ENCODE data around the gene MADCAM1. TPM values are rescaled to one million over a fixed set of nuclear protein-coding genes. Genes with fewer than 3 reads are reported as not detected.
A peak's percentile ranks its signal among the peaks of the same experiment; 100 is the strongest.

Gene MADCAM1
- total RNA-seq, 2 experiments from 2014 or later, result 0.44 to 1.0 TPM

- POLR2A ChIA-PET, result interaction anchor here (0.7 to 2.7 kb wide), 6 partner anchors 16 to 44 kb away, joined by 3 to 32 read pairs (median 6); partner anchors contain the start of genes CDC34 and TPGS1
- Mint-ChIP-seq H3K27me3 (peaks cover 2% of the 10 kb centered on the region), H3K27ac (peak overlapping the region; percentile 74), H3K4me1 (peaks cover 5% of the 10 kb centered on the region), H3K4me3 (peak overlapping the region; percentile 81), H3K9me3 (no peaks in the 10 kb centered on the region), H3K36me3 (peaks cover 2% of the 10 kb centered on the region)
- ATAC-seq (ENCODE audit: low read depth) (peak; percentile 87), DNase-seq (peak; percentile 98)
These were observed 7.5 kb upstream of the MADCAM1 start for GRCh38 chr19:488505-489417.

GRCh38 chr19:489418-490196, 6.7 kb upstream of the MADCAM1 start:
- Mint-ChIP-seq H3K27me3 (peaks cover 2% of the 10 kb centered on the region), H3K9me3 (no peaks in the 10 kb centered on the region), H3K4me3 (peak overlapping the region; percentile 81), H3K4me1 (peaks cover 5% of the 10 kb centered on the region), H3K27ac (peak overlapping the region; percentile 65), H3K36me3 (peaks cover 2% of the 10 kb centered on the region)
- no peak for DNase-seq
- peak; percentile 34 for ATAC-seq (ENCODE audit: low read depth)
- POLR2A ChIA-PET, result interaction anchor here (0.7 to 2.7 kb wide), 7 partner anchors 15 to 44 kb away, joined by 3 to 32 read pairs (median 7); partner anchors contain the start of genes CDC34 and TPGS1

GRCh38 chr19:491146-491741, 5.0 kb upstream of the MADCAM1 start:
- POLR2A ChIA-PET, result interaction anchor here (1.2 to 1.9 kb wide), 2 partner anchors 16 to 19 kb away, joined by 5 to 7 read pairs; partner anchors contain the start of gene TPGS1
- peaks cover 8% of the 10 kb centered on the region for H3K27me3 Mint-ChIP-seq
- H3K27ac Mint-ChIP-seq, result no peak overlapping the region
- H3K9me3 Mint-ChIP-seq, result no peaks in the 10 kb centered on the region
- peaks cover 2% of the 10 kb centered on the region for H3K36me3 Mint-ChIP-seq
- H3K4me3 Mint-ChIP-seq, result no peak overlapping the region
- ATAC-seq (ENCODE audit: low read depth) (no peak), DNase-seq (no peak)
- peaks cover 7% of the 10 kb centered on the region for H3K4me1 Mint-ChIP-seq

- ATAC-seq (ENCODE audit: low read depth), result no peak
- H3K36me3 Mint-ChIP-seq, result peaks cover 2% of the 10 kb centered on the region
- no peak for DNase-seq
These were observed 4.2 kb upstream of the MADCAM1 start for GRCh38 chr19:492091-492531.

GRCh38 chr19:493391-494170, 2.7 kb upstream of the MADCAM1 start:
- peaks cover 4% of the 10 kb centered on the region for H3K4me1 Mint-ChIP-seq
- no peak overlapping the region for H3K27ac Mint-ChIP-seq
- POLR2A ChIA-PET, result interaction anchor here (1.0 kb wide), 1 partner anchor 17 kb away, joined by 3 read pairs; no protein-coding TSS in a partner anchor
- H3K9me3 Mint-ChIP-seq, result no peaks in the 10 kb centered on the region
- H3K27me3 Mint-ChIP-seq, result peaks cover 14% of the 10 kb centered on the region
- no peak overlapping the region for H3K4me3 Mint-ChIP-seq
- ATAC-seq (ENCODE audit: low read depth) (no peak), DNase-seq (no peak)
- H3K36me3 Mint-ChIP-seq, result peaks cover 2% of the 10 kb centered on the region

More at GRCh38 chr19:492091-492531, 4.2 kb upstream of the MADCAM1 start:
- Mint-ChIP-seq H3K27me3 (peaks cover 8% of the 10 kb centered on the region), H3K4me3 (no peak overlapping the region), H3K9me3 (no peaks in the 10 kb centered on the region), H3K4me1 (peaks cover 7% of the 10 kb centered on the region), H3K27ac (no peak overlapping the region)
- POLR2A ChIA-PET, result no interaction called here

GRCh38 chr19:494171-495080, 1.9 kb upstream of the MADCAM1 start:
- H3K4me3 Mint-ChIP-seq, result no peak overlapping the region
- DNase-seq, result no peak
- POLR2A ChIA-PET, result interaction anchor here (1.0 kb wide), 1 partner anchor 16 kb away, joined by 3 read pairs; no protein-coding TSS in a partner anchor

GRCh38 chr19:495081-495401, 1.2 kb upstream of the MADCAM1 start:
- POLR2A ChIA-PET, result interaction anchor here (1.0 to 1.1 kb wide), 2 partner anchors 12 to 15 kb away, joined by 4 to 9 read pairs; no protein-coding TSS in a partner anchor
- H3K4me1 Mint-ChIP-seq, result peaks cover 7% of the 10 kb centered on the region

More at GRCh38 chr19:494171-495080, 1.9 kb upstream of the MADCAM1 start:
- H3K36me3 Mint-ChIP-seq, result peaks cover 2% of the 10 kb centered on the region
- peaks cover 7% of the 10 kb centered on the region for H3K4me1 Mint-ChIP-seq
- peaks cover 21% of the 10 kb centered on the region for H3K27me3 Mint-ChIP-seq
- ATAC-seq (ENCODE audit: low read depth), result no peak
- H3K27ac Mint-ChIP-seq, result no peak overlapping the region
- no peaks in the 10 kb centered on the region for H3K9me3 Mint-ChIP-seq

GRCh38 chr19:495402-496111, 729 bp upstream of the MADCAM1 start:
- POLR2A ChIA-PET, result interaction anchor here (1.0 to 1.1 kb wide), 2 partner anchors 11 to 15 kb away, joined by 4 to 9 read pairs; no protein-coding TSS in a partner anchor
- ATAC-seq (ENCODE audit: low read depth) (peak; percentile 37), DNase-seq (peak; percentile 80)
- H3K9me3 Mint-ChIP-seq, result no peaks in the 10 kb centered on the region
- no peak overlapping the region for H3K27ac Mint-ChIP-seq
- H3K27me3 Mint-ChIP-seq, result peaks cover 24% of the 10 kb centered on the region
- H3K4me3 Mint-ChIP-seq, result no peak overlapping the region
- H3K4me1 Mint-ChIP-seq, result peaks cover 6% of the 10 kb centered on the region
- peaks cover 2% of the 10 kb centered on the region for H3K36me3 Mint-ChIP-seq

More at GRCh38 chr19:495081-495401, 1.2 kb upstream of the MADCAM1 start:
- no peak overlapping the region for H3K4me3 Mint-ChIP-seq
- peaks cover 2% of the 10 kb centered on the region for H3K36me3 Mint-ChIP-seq
- ATAC-seq (ENCODE audit: low read depth) (no peak), DNase-seq (no peak)
- H3K27me3 Mint-ChIP-seq, result peaks cover 24% of the 10 kb centered on the region
- H3K27ac Mint-ChIP-seq, result no peak overlapping the region
- no peaks in the 10 kb centered on the region for H3K9me3 Mint-ChIP-seq

GRCh38 chr19:496986-497385, 700 bp downstream of the MADCAM1 start:
- Mint-ChIP-seq H3K27me3 (peaks cover 24% of the 10 kb centered on the region), H3K4me1 (peaks cover 6% of the 10 kb centered on the region), H3K4me3 (no peak overlapping the region), H3K27ac (no peak overlapping the region), H3K9me3 (no peaks in the 10 kb centered on the region), H3K36me3 (peaks cover 2% of the 10 kb centered on the region)
- no peak for ATAC-seq (ENCODE audit: low read depth)
- no peak for DNase-seq
- POLR2A ChIA-PET, result no interaction called here

- Mint-ChIP-seq H3K4me1 (peaks cover 7% of the 10 kb centered on the region), H3K27ac (no peak overlapping the region), H3K27me3 (peaks cover 24% of the 10 kb centered on the region), H3K9me3 (no peaks in the 10 kb centered on the region), H3K4me3 (no peak overlapping the region), H3K36me3 (peaks cover 2% of the 10 kb centered on the region)
- POLR2A ChIA-PET, result no interaction called here
- ATAC-seq (ENCODE audit: low read depth) (no peak), DNase-seq (no peak)
These were observed 1.2 kb downstream of the MADCAM1 start for GRCh38 chr19:497491-497868.

GRCh38 chr19:497869-498510, 1.7 kb downstream of the MADCAM1 start:
- H3K36me3 Mint-ChIP-seq, result peaks cover 2% of the 10 kb centered on the region
- no peak for DNase-seq
- ATAC-seq (ENCODE audit: low read depth), result no peak
- H3K4me1 Mint-ChIP-seq, result peaks cover 11% of the 10 kb centered on the region
- POLR2A ChIA-PET, result no interaction called here
- peaks cover 24% of the 10 kb centered on the region for H3K27me3 Mint-ChIP-seq
- H3K4me3 Mint-ChIP-seq, result no peak overlapping the region
- no peak overlapping the region for H3K27ac Mint-ChIP-seq
- no peaks in the 10 kb centered on the region for H3K9me3 Mint-ChIP-seq
